ENCODE measurements around the gene BCL11B.

The BCL11B gene

DNA sequence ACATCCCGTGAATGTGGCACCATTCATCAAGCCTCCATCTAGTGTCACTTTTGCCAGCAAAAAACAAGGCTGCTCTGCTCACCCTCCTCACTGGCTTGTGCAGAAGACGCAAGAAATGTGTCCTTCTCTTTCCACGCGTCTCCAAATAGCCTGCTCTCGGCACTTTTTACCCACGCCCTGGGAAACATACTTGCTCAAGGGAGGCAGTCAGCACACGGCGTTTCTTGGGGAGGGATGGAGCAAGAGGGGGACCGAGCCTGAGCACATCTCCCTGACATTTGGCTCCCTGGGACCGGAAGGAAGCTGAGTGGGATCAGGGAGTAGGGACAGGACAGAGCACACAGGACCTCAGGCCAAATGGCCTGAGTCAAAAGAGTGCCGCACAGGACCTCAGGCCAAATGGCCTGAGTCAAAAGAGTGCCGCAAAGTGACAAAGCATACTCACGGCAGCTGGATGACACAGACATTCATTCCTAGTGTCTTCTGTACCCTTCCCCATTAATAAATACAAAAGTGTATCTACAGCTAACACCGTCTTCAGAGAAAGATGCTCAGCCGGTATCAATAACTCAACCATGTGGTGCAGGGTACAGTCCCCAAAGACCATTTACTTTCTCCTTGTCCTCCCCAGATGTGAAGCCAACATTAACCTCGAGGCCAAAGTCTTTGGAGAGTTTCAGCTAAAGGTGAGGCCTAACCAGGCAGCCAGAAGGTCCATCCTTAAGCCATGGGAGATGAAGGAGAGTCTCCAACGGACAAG is 7.1 kb downstream of the BCL11B start:
- no peak for TF ChIP-seq MAX (IDR thresholded peaks at IDR 0.05)
- no peak for TF ChIP-seq FOXM1 (IDR thresholded peaks at IDR 0.05; ENCODE audit: borderline replicate concordance, low read depth)
- TF ChIP-seq YY1 (IDR thresholded peaks at IDR 0.05; ENCODE audit: low read depth): no peak
- TF ChIP-seq EGR1 (IDR thresholded peaks at IDR 0.05): no peak
- no peak for TF ChIP-seq CREB1 (IDR thresholded peaks at IDR 0.05; ENCODE audit: low read depth)
- no peak for TF ChIP-seq USF1 (IDR thresholded peaks at IDR 0.05)
- no peak for TF ChIP-seq EP300 (IDR thresholded peaks at IDR 0.05; ENCODE audit: borderline replicate concordance)
- no peak for TF ChIP-seq CEBPB (IDR thresholded peaks at IDR 0.05)
- no peak for TF ChIP-seq TEAD4 (IDR thresholded peaks at IDR 0.05)
- TF ChIP-seq TAF1 (IDR thresholded peaks at IDR 0.05; ENCODE audit: low read depth): no peak
- no peak for TF ChIP-seq ZBTB7A (IDR thresholded peaks at IDR 0.05; ENCODE audit: low read depth)
- TF ChIP-seq, protein P1, sequence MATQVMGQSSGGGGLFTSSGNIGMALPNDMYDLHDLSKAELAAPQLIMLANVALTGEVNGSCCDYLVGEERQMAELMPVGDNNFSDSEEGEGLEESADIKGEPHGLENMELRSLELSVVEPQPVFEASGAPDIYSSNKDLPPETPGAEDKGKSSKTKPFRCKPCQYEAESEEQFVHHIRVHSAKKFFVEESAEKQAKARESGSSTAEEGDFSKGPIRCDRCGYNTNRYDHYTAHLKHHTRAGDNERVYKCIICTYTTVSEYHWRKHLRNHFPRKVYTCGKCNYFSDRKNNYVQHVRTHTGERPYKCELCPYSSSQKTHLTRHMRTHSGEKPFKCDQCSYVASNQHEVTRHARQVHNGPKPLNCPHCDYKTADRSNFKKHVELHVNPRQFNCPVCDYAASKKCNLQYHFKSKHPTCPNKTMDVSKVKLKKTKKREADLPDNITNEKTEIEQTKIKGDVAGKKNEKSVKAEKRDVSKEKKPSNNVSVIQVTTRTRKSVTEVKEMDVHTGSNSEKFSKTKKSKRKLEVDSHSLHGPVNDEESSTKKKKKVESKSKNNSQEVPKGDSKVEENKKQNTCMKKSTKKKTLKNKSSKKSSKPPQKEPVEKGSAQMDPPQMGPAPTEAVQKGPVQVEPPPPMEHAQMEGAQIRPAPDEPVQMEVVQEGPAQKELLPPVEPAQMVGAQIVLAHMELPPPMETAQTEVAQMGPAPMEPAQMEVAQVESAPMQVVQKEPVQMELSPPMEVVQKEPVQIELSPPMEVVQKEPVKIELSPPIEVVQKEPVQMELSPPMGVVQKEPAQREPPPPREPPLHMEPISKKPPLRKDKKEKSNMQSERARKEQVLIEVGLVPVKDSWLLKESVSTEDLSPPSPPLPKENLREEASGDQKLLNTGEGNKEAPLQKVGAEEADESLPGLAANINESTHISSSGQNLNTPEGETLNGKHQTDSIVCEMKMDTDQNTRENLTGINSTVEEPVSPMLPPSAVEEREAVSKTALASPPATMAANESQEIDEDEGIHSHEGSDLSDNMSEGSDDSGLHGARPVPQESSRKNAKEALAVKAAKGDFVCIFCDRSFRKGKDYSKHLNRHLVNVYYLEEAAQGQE (IDR thresholded peaks at IDR 0.05; ENCODE audit: low read depth): no peak
- no peak for TF ChIP-seq TCF12 (IDR thresholded peaks at IDR 0.05; ENCODE audit: low read depth)
- TF ChIP-seq RAD21 (IDR thresholded peaks at IDR 0.05; ENCODE audit: low read depth): no peak
- no peak for TF ChIP-seq NFIC (IDR thresholded peaks at IDR 0.05)

DNA sequence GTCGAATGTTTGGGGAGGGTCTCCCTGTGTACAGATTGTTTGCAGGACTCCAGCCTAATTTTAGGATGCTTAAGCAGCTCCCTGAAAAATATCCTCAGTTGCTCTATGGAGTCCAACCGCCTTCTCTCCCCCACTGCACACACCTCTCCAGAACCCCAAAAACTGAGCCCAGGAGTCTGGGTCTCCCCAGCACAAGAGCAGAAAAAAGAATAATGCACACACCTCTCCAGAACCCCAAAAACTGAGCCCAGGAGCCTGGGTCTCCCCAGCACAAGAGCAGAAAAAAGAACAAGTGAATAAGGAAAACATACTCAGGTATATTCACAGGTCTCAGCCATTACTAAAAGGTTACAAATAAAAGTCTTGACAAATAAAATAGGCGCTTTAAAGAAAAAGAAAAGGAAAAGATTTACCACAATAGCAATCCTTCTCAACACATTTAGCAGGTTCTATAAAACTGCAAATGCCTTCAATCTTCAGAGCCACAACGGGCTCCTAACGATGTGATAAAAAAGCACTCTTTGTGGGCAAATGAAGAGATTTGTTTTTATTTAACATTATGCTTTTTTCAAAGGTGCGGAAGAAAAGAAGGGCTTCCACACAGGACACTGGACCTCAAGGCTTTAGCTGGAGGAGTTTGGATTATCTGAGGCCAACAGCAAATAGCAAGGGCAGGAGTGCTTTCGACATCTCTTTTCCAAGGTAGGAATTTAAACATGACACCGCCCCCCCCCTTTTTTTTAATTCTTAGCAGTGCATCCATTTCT is 8.2 kb downstream of the BCL11B start:
- no peak for TF ChIP-seq EP300 (IDR thresholded peaks at IDR 0.05; ENCODE audit: borderline replicate concordance)
- no peak for TF ChIP-seq RAD21 (IDR thresholded peaks at IDR 0.05; ENCODE audit: low read depth)
- no peak for TF ChIP-seq CREB1 (IDR thresholded peaks at IDR 0.05; ENCODE audit: low read depth)
- TF ChIP-seq NFIC (IDR thresholded peaks at IDR 0.05): no peak
- no peak for TF ChIP-seq YY1 (IDR thresholded peaks at IDR 0.05; ENCODE audit: low read depth)
- TF ChIP-seq USF1 (IDR thresholded peaks at IDR 0.05): no peak
- no peak for TF ChIP-seq TAF1 (IDR thresholded peaks at IDR 0.05; ENCODE audit: low read depth)
- TF ChIP-seq TCF12 (IDR thresholded peaks at IDR 0.05; ENCODE audit: low read depth): no peak
- no peak for TF ChIP-seq CEBPB (IDR thresholded peaks at IDR 0.05)
- TF ChIP-seq, protein P1 (IDR thresholded peaks at IDR 0.05; ENCODE audit: low read depth): no peak

DNA sequence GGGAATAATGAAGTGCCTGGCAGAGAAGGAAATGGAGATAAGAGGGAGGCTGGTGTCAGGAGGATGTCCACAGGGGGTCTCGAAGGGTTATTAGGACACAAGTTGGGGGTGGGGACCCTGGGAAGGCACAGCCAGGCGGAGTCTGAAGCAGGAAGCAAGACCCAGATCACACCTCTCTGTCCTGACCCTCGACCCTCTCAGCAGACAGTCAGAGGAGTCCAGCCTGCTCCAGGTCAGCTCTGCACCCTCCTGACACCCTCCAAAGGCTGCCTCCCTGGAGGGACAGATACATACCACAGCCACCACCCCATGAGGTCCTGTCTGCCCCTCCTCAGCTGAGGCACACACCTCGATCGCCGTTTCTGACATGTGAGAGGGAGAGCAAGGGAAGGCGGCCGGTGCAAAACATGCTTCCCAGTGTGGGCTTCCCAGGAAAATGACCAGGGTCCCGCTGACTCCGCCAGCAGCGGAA is 9.0 kb downstream of the BCL11B start:
- TF ChIP-seq TAF1 (IDR thresholded peaks at IDR 0.05; ENCODE audit: low read depth): no peak
- no peak for TF ChIP-seq CREB1 (IDR thresholded peaks at IDR 0.05; ENCODE audit: low read depth)
- no peak for TF ChIP-seq USF1 (IDR thresholded peaks at IDR 0.05)
- TF ChIP-seq YY1 (IDR thresholded peaks at IDR 0.05; ENCODE audit: low read depth): no peak
- no peak for TF ChIP-seq MAX (IDR thresholded peaks at IDR 0.05)
- no peak for TF ChIP-seq RAD21 (IDR thresholded peaks at IDR 0.05; ENCODE audit: low read depth)
- TF ChIP-seq TCF12 (IDR thresholded peaks at IDR 0.05; ENCODE audit: low read depth): no peak
- TF ChIP-seq, protein P1 (IDR thresholded peaks at IDR 0.05; ENCODE audit: low read depth): no peak

Data from Ishikawa (cell line).